ENCODE measurements around the gene GARIN6. TPM values are rescaled to one million over a fixed set of nuclear protein-coding genes. Genes with fewer than 3 reads are reported as not detected.
A peak's percentile ranks its signal among the peaks of the same experiment; 100 is the strongest.

The GARIN6 gene
- total RNA-seq, 3 donors from 2014 or later (not counting 1 experiment from before 2014, with no cell fraction given), result not detected

DNA sequence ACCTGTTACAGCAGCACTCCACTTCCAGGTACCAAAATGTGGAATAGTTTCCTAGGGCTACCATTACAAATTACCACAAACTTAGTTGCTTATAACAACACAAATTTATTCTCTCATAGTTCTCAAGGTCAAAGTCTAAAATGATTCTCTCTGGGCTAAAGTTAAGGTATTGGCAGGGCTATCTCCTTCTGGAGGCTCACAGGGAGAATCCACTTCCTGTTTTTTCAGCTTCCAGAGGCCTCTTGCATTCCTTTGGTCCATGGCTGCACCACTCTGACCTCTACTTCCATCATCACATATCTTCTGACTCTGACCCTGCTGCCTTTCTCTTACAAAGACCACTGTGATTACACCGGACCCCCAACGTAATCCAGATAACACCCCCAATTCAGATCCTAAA is 2.9 kb upstream of the GARIN6 start:
- Mint-ChIP-seq H3K36me3 (no peaks in the 10 kb centered on the region), H3K27ac (no peak overlapping the region), H3K27me3 (ENCODE audit: low read depth in 2 of 2) (no peaks in the 10 kb centered on the region), H3K9me3 (peaks cover 3 to 14% of the 10 kb centered on the region in 2 donors), H3K4me1 (no peaks in the 10 kb centered on the region), H3K4me3 (no peak overlapping the region)
- no peak overlapping the region for H3K4me3 ChIP-seq (ENCODE audit: low read length)
- TF ChIP-seq, protein P1, sequence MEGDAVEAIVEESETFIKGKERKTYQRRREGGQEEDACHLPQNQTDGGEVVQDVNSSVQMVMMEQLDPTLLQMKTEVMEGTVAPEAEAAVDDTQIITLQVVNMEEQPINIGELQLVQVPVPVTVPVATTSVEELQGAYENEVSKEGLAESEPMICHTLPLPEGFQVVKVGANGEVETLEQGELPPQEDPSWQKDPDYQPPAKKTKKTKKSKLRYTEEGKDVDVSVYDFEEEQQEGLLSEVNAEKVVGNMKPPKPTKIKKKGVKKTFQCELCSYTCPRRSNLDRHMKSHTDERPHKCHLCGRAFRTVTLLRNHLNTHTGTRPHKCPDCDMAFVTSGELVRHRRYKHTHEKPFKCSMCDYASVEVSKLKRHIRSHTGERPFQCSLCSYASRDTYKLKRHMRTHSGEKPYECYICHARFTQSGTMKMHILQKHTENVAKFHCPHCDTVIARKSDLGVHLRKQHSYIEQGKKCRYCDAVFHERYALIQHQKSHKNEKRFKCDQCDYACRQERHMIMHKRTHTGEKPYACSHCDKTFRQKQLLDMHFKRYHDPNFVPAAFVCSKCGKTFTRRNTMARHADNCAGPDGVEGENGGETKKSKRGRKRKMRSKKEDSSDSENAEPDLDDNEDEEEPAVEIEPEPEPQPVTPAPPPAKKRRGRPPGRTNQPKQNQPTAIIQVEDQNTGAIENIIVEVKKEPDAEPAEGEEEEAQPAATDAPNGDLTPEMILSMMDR (IDR thresholded peaks at IDR 0.05), result no peak
- ATAC-seq (no peak), DNase-seq (no peak)
- no peaks in the 10 kb centered on the region for H3K4me1 ChIP-seq (ENCODE audit: control insufficient read depth, insufficient read depth, low read length)
- no peaks in the 10 kb centered on the region for H3K27me3 ChIP-seq (ENCODE audit: control insufficient read depth, insufficient read depth, low read length)
- H3K36me3 ChIP-seq (ENCODE audit: control insufficient read depth, insufficient read depth, low read length), result no peaks in the 10 kb centered on the region
- 92% methylated on average over 2 of the region's 2 CpGs for WGBS (ENCODE audit: insufficient coverage)
- H3K27ac ChIP-seq (ENCODE audit: low read length), result no peak overlapping the region
- intact Hi-C loops (cut with micrococcal nuclease), result no loop called here
- no peaks in the 10 kb centered on the region for H3K9me3 ChIP-seq (ENCODE audit: control insufficient read depth, insufficient read depth, low read length)

- Histone ChIP-seq H3K4me1 (ENCODE audit: control insufficient read depth, insufficient read depth, low read length) (no peaks in the 10 kb centered on the region), H3K4me3 (ENCODE audit: low read length) (no peak overlapping the region), H3K36me3 (ENCODE audit: control insufficient read depth, insufficient read depth, low read length) (no peaks in the 10 kb centered on the region), H3K9me3 (ENCODE audit: control insufficient read depth, insufficient read depth, low read length) (no peaks in the 10 kb centered on the region), H3K27ac (ENCODE audit: low read length) (no peak overlapping the region), H3K27me3 (ENCODE audit: control insufficient read depth, insufficient read depth, low read length) (no peaks in the 10 kb centered on the region)
- ATAC-seq, result no peak
- no peak overlapping the region for H3K4me3 Mint-ChIP-seq
- intact Hi-C loops (cut with micrococcal nuclease), result no loop called here
- no peaks in the 10 kb centered on the region for H3K27me3 Mint-ChIP-seq (ENCODE audit: low read depth in 2 of 2)
- peaks cover 4 to 11% of the 10 kb centered on the region in 2 donors for H3K9me3 Mint-ChIP-seq
- 89% methylated on average over 14 of the region's 14 CpGs for WGBS (ENCODE audit: insufficient coverage)
- TF ChIP-seq, protein P1 (IDR thresholded peaks at IDR 0.05), result no peak
- H3K4me1 Mint-ChIP-seq, result no peaks in the 10 kb centered on the region
- DNase-seq, result no peak
- H3K36me3 Mint-ChIP-seq, result no peaks in the 10 kb centered on the region
- H3K27ac Mint-ChIP-seq, result no peak overlapping the region
Measured at GRCh38 chr12:99648183-99648582, 630 bp downstream of the GARIN6 start.

- intact Hi-C loops (cut with micrococcal nuclease), result no loop called here
Measured at GRCh38 chr12:99649551-99649950, 2.0 kb downstream of the GARIN6 start.

More at GRCh38 chr12:99649551-99649950, 2.0 kb downstream of the GARIN6 start:
- TF ChIP-seq, protein P1 (IDR thresholded peaks at IDR 0.05), result no peak
- no peak overlapping the region for H3K27ac ChIP-seq (ENCODE audit: low read length)
- no peaks in the 10 kb centered on the region for H3K36me3 ChIP-seq (ENCODE audit: control insufficient read depth, insufficient read depth, low read length)
- H3K4me3 ChIP-seq (ENCODE audit: low read length), result no peak overlapping the region
- WGBS (ENCODE audit: insufficient coverage), result 81% methylated on average over 1 of the region's 1 CpG
- Mint-ChIP-seq H3K27me3 (ENCODE audit: low read depth in 2 of 2) (no peaks in the 10 kb centered on the region), H3K4me1 (no peaks in the 10 kb centered on the region), H3K27ac (no peak overlapping the region), H3K4me3 (no peak overlapping the region), H3K9me3 (peaks cover 4 to 5% of the 10 kb centered on the region in 2 donors), H3K36me3 (no peaks in the 10 kb centered on the region)
- no peaks in the 10 kb centered on the region for H3K27me3 ChIP-seq (ENCODE audit: control insufficient read depth, insufficient read depth, low read length)
- DNase-seq, result no peak
- H3K9me3 ChIP-seq (ENCODE audit: control insufficient read depth, insufficient read depth, low read length), result no peaks in the 10 kb centered on the region
- ATAC-seq, result peak in 1 of 3 donors; percentile 7
- H3K4me1 ChIP-seq (ENCODE audit: control insufficient read depth, insufficient read depth, low read length), result no peaks in the 10 kb centered on the region

Data from natural killer cell (primary cell).